Erythroblast (primary cell): Measurements from ENCODE around the gene PPP2R3B.

ENCODE experiments used
- GATA1 ChIP-seq: IDR thresholded peaks from 2 replicates; pipeline ENCODE4 v1.6.1; 2011; ENCODE audit warnings: low read depth, mild to moderate bottlenecking, control low read depth, low read length, moderate library complexity
- POLR2A ChIP-seq: IDR thresholded peaks from 2 replicates; pipeline ENCODE4 v1.6.1; 2011; ENCODE audit warnings: mild to moderate bottlenecking, low read length

DNA sequence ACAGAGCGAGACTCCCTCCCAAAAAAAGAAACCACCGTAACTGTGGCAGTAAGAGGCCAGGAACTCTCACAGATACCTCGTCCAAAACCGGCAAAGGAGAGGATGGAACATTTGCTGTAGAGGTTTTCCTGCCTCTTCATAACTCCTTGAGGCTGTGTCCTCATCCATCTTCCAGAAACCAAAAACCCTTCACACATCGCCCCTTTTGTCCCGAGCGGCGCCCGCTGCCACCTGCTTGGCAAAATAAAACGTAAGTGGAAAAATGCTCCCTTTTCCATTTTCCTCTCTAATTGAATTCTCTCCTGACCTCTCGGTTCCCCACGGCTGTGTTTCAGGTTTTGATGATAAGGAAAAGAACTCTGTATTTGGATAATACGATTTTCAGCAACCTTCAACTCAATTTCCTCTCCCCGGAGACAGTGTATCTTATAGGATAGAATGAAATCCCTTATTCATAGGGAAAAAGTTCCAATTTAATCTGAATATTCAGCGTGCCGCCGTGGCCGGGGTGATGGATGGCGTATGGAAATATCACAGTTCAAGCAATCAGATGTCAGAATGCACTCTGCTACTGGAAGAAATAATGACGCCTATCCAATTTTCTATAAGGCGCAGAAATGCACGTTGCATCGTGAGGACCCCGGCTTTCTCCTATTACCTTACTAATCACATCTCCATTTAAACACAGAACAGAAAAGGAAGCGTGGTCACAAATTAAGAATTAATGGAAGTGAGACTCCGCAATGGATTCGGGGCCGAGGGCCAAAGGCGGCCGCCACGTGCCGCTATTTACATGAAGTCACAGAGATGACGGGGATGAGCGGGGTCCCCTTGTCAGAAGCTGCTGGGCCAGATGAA lies 5.2 kb upstream of the PPP2R3B start:
- TF ChIP-seq POLR2A (no peak), GATA1 (no peak)
